Panc1 (cell line): ENCODE results near the gene ZNF629. TPM values are rescaled to one million over a fixed set of nuclear protein-coding genes. Genes with fewer than 3 reads are reported as not detected.

Experiments
- ATAC-seq: fragments of 200-7000 bp; cut with Tn5 transposase; 2 replicates; pipeline ENCODE4 v1.9.1; 2020; ENCODE audit warnings: mild to moderate bottlenecking, moderate library complexity
- BruUV-seq: library from RNA; stranded (reverse); fragments of 400-500 nt; replicated peaks from 2 replicates; lab custom pipeline; 2021; lab: Mats Ljungman, UMichigan
- CTCF ChIA-PET: fragments of 300-600 bp; sonication (Branson Sonifier 250); formaldehyde crosslinking; loops from one replicate; lab custom pipeline; 2022; ENCODE audit warnings: antibody characterized with exemption; lab: Charles Lee
- POLR2A ChIA-PET: fragments of 300-600 bp; sonication (Branson Sonifier 250); formaldehyde crosslinking; loops from one replicate; lab custom pipeline; 2022; ENCODE audit warnings: antibody characterized with exemption; lab: Charles Lee
- DNase-seq: peaks from one replicate; pipeline ENCODE4 v3.0.0-alpha.2; 2010; ENCODE audit warnings: low read depth, low spot score
- H3K27ac ChIP-seq: 2 replicates; pipeline ENCODE4 v1.5.1; 2011; ENCODE audit warnings: mild to moderate bottlenecking, low read length, inconsistent platforms
- H3K27me3 ChIP-seq: fragments of 200-500 bp; sonication (Bioruptor generic); 2 replicates; pipeline ENCODE4 v1.6.0; 2014; ENCODE audit warnings: low read length, inconsistent platforms; ENCODE audit not compliant: control insufficient read depth, insufficient read depth
- H3K36me3 ChIP-seq: fragments of 200-500 bp; sonication (Bioruptor generic); 2 replicates; pipeline ENCODE4 v1.5.1; 2014; ENCODE audit warnings: inconsistent platforms, mild to moderate bottlenecking, low read length, moderate library complexity; ENCODE audit not compliant: control insufficient read depth, insufficient read depth
- H3K4me1 ChIP-seq: 2 replicates; pipeline ENCODE4 v1.5.1; 2011; ENCODE audit warnings: inconsistent platforms, mild to moderate bottlenecking, low read length, moderate library complexity; ENCODE audit not compliant: control insufficient read depth, insufficient read depth
- H3K4me3 ChIP-seq, 2 experiments: 2 replicates each; pipeline ENCODE4 v1.5.1; 2011 to 2012; ENCODE audit warnings: low read depth in 2 of 2, low read length in 2 of 2, mild to moderate bottlenecking in 2 of 2, inconsistent platforms in 1 of 2, moderate library complexity in 1 of 2
- H3K9me3 ChIP-seq: fragments of 200-500 bp; sonication (Bioruptor generic); 2 replicates; pipeline ENCODE4 v1.5.1; 2014; ENCODE audit warnings: low read depth, mild to moderate bottlenecking, inconsistent platforms, low read length, moderate library complexity; ENCODE audit not compliant: control insufficient read depth, insufficient read depth
- POLR2AphosphoS5 ChIP-seq: IDR thresholded peaks from 2 replicates; pipeline ENCODE4 v1.6.1; 2012; ENCODE audit warnings: mild to moderate bottlenecking, low read depth, low read length, moderate library complexity
- SIN3A ChIP-seq: IDR thresholded peaks from 2 replicates; pipeline ENCODE4 v1.6.1; 2012; ENCODE audit warnings: low read depth, mild to moderate bottlenecking, low read length, moderate library complexity, borderline replicate concordance; ENCODE audit not compliant: insufficient read depth
- TCF7L2 ChIP-seq: IDR thresholded peaks from 2 replicates; pipeline ENCODE4 v1.6.1; 2011; ENCODE audit warnings: mild to moderate bottlenecking, low read depth, low read length, inconsistent platforms
- in situ Hi-C: cut with HindIII; loops from 2 replicates; pipeline ENCODE4 v1.10.0; 2016; ENCODE audit warnings: low sequenced_read_pairs, low pct_unique_long_range_greater_than_20kb
- intact Hi-C: fragments of 100-400 bp; cut with micrococcal nuclease; formaldehyde crosslinking; loops from one replicate; pipeline ENCODE4 v1.10.0; 2022; ENCODE audit not compliant: unreplicated experiment
- total RNA-seq: library from RNA; stranded (reverse); gene quantifications from one replicate; pipeline ENCODE4 v1.2.1, GENCODE V29; 2021; ENCODE audit not compliant: unreplicated experiment
- TF ChIP-seq, protein P1 (sequence below): fragments of 450-650 bp; IDR thresholded peaks from 2 replicates; pipeline ENCODE4 v1.5.1; 2017; ENCODE audit warnings: mild to moderate bottlenecking
- TF ChIP-seq, protein P2 (sequence below), 2 experiments: IDR thresholded peaks; 2 replicates each; pipeline ENCODE4 v1.6.1; 2011 to 2012; ENCODE audit warnings: low read depth in 2 of 2, control low read depth in 1 of 2, low read length in 1 of 2, mild to moderate bottlenecking in 1 of 2, moderate library complexity in 1 of 2; ENCODE audit not compliant: insufficient read depth in 1 of 2

Gene ZNF629
- total RNA-seq, 1 experiment from 2014 or later: 19.2 TPM

DNA sequence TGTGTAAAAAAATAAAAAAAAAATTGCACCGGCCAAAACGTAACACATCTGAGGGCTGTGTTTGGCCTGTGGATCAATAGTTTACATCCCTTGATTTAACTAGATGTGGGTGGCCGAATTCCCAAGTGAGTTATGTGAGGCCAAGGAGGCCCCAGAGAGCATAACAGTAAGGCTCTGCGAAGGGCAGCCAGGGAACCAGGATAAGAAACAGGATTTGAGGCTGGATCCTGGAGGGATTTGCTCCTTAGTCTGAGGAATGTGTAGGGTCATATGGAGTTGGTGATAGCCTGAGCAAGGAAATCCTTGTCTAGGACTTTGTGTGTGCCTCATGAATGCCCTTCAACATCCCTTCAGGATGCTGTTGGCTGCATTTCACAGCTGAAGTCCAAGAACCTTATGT is 36.8 kb downstream of the ZNF629 start:
- Histone ChIP-seq H3K4me3 (no peak overlapping the region; a peak in 1 of 4 replicates), H3K4me1 (peaks cover 19% of the 10 kb centered on the region), H3K27me3 (no peaks in the 10 kb centered on the region), H3K36me3 (peaks cover 3% of the 10 kb centered on the region), H3K9me3 (no peaks in the 10 kb centered on the region), H3K27ac (no peak overlapping the region)
- TF ChIP-seq POLR2AphosphoS5 (no peak), SIN3A (no peak), TCF7L2 (no peak)
- TF ChIP-seq, protein P1, sequence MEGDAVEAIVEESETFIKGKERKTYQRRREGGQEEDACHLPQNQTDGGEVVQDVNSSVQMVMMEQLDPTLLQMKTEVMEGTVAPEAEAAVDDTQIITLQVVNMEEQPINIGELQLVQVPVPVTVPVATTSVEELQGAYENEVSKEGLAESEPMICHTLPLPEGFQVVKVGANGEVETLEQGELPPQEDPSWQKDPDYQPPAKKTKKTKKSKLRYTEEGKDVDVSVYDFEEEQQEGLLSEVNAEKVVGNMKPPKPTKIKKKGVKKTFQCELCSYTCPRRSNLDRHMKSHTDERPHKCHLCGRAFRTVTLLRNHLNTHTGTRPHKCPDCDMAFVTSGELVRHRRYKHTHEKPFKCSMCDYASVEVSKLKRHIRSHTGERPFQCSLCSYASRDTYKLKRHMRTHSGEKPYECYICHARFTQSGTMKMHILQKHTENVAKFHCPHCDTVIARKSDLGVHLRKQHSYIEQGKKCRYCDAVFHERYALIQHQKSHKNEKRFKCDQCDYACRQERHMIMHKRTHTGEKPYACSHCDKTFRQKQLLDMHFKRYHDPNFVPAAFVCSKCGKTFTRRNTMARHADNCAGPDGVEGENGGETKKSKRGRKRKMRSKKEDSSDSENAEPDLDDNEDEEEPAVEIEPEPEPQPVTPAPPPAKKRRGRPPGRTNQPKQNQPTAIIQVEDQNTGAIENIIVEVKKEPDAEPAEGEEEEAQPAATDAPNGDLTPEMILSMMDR: no peak
- TF ChIP-seq, protein P2, sequence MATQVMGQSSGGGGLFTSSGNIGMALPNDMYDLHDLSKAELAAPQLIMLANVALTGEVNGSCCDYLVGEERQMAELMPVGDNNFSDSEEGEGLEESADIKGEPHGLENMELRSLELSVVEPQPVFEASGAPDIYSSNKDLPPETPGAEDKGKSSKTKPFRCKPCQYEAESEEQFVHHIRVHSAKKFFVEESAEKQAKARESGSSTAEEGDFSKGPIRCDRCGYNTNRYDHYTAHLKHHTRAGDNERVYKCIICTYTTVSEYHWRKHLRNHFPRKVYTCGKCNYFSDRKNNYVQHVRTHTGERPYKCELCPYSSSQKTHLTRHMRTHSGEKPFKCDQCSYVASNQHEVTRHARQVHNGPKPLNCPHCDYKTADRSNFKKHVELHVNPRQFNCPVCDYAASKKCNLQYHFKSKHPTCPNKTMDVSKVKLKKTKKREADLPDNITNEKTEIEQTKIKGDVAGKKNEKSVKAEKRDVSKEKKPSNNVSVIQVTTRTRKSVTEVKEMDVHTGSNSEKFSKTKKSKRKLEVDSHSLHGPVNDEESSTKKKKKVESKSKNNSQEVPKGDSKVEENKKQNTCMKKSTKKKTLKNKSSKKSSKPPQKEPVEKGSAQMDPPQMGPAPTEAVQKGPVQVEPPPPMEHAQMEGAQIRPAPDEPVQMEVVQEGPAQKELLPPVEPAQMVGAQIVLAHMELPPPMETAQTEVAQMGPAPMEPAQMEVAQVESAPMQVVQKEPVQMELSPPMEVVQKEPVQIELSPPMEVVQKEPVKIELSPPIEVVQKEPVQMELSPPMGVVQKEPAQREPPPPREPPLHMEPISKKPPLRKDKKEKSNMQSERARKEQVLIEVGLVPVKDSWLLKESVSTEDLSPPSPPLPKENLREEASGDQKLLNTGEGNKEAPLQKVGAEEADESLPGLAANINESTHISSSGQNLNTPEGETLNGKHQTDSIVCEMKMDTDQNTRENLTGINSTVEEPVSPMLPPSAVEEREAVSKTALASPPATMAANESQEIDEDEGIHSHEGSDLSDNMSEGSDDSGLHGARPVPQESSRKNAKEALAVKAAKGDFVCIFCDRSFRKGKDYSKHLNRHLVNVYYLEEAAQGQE (IDR thresholded peaks at IDR 0.05; ENCODE audit: insufficient read depth in 1 of 2, low read depth in 2 of 2, low read length in 1 of 2): no peak
- DNase-seq: no peak
- ChIA-PET CTCF (no interaction called here), POLR2A (no interaction called here)
- BruUV-seq: no TSS peak
- ATAC-seq: no peak
- intact Hi-C loops (no loop called here), in situ Hi-C loops (no loop called here)

DNA sequence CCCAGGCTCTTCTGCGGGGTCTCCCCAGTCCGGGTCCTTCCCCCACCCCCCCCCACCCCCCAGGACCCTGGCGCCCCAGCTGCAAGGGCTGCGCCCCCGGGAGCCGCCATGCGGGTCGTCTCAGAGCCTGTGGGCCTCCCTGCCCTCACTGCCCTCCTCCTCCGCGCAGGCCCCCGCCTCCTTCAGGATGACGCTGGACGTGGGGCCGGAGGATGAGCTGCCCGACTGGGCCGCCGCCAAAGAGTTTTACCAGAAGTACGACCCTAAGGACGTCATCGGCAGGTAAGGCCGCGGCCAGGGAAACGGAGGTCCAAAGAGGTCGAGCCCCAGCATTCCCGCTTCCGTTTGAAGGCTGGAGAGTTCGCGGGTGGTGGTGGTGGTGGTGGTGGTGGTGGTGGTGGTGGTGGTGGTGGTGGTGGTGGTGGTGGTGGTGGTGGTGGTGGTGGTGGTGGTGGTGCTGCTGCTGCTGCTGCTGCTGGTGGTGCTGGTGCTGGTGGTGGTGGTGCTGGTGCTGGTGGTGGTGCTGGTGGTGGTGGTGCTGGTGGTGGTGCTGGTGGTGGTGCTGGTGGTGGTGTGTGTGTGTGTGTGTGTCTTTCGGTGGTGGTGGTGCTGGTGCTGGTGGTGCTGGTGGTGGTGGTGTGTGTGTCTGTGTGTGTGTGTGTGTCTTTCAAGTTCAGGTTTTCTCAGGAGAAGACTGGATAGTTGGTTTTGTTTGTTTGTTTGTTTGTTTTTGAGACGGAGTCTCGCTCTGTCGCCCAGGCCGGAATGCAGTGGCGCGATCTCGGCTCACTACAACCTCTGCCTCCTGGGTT is 38.2 kb downstream of the ZNF629 start:
- CTCF ChIA-PET: interaction anchor here (0.6 kb wide), 1 partner anchor 120 kb away, joined by 6 read pairs; no protein-coding TSS in a partner anchor
- intact Hi-C loops (no loop called here), in situ Hi-C loops (no loop called here)
- no peaks in the 10 kb centered on the region for H3K9me3 ChIP-seq
- peak overlapping the region; percentile 61 to 68 for H3K4me3 ChIP-seq
- H3K27ac ChIP-seq: no peak overlapping the region
- peaks cover 19% of the 10 kb centered on the region for H3K4me1 ChIP-seq
- DNase-seq: no peak
- POLR2A ChIA-PET: no interaction called here
- peaks cover 3% of the 10 kb centered on the region for H3K36me3 ChIP-seq
- no peaks in the 10 kb centered on the region for H3K27me3 ChIP-seq
- ATAC-seq: peak; percentile 71
- no peak; the same call in 1 of the 2 replicates for TF ChIP-seq SIN3A
- no peak for TF ChIP-seq POLR2AphosphoS5
- TF ChIP-seq, protein P1: no peak
- no peak for TF ChIP-seq TCF7L2
- TF ChIP-seq, protein P2 (IDR thresholded peaks at IDR 0.05; ENCODE audit: insufficient read depth in 1 of 2, low read depth in 2 of 2, low read length in 1 of 2): no peak
- BruUV-seq: no TSS peak
